ENCODE measurements around the gene KRTAP4-5. TPM values are rescaled to one million over a fixed set of nuclear protein-coding genes. Genes with fewer than 3 reads are reported as not detected.
"Not testable (repeated sequence)": the region's sequence is repeated elsewhere in the genome, so short reads cannot be mapped to it uniquely, and the experiment has no call there.

Gene KRTAP4-5
- total RNA-seq, 1 donor from 2014 or later: not detected

- H3K27me3 Mint-ChIP-seq (ENCODE audit: low read depth, unreplicated experiment): no peaks in the 10 kb centered on the region
- Histone ChIP-seq H3K27ac (ENCODE audit: low read depth, low read length) (peak overlapping the region; percentile 58), H4K20me1 (ENCODE audit: insufficient read depth, low read length) (no peaks in the 10 kb centered on the region), H3K4me2 (ENCODE audit: low read length) (no peak overlapping the region), H3K9me3 (ENCODE audit: insufficient read depth, low read depth, low read length) (peaks cover 3% of the 10 kb centered on the region), H3K4me1 (ENCODE audit: insufficient read depth, low read length) (no peaks in the 10 kb centered on the region), H3K36me3 (ENCODE audit: insufficient read depth, low read length) (no peaks in the 10 kb centered on the region), H3K9ac (ENCODE audit: low read length) (no peak overlapping the region), H3K27me3 (ENCODE audit: insufficient read depth, low read length) (no peaks in the 10 kb centered on the region), H3K79me2 (ENCODE audit: insufficient read depth, low read length) (no peaks in the 10 kb centered on the region), H3K4me3 (ENCODE audit: insufficient read depth, low read depth, low read length) (no peak overlapping the region), H2AFZ (ENCODE audit: low read depth, low read length) (no peak overlapping the region)
- no peak for TF ChIP-seq CTCF (IDR thresholded peaks at IDR 0.05; ENCODE audit: insufficient read depth, low read depth, low read length)
- no peak for TF ChIP-seq EZH2 (IDR thresholded peaks at IDR 0.05; ENCODE audit: insufficient read depth, low read length)
- no peaks in the 10 kb centered on the region for H3K36me3 Mint-ChIP-seq (ENCODE audit: low read depth, unreplicated experiment)
- peaks cover 14% of the 10 kb centered on the region for H3K4me1 Mint-ChIP-seq (ENCODE audit: low read depth, unreplicated experiment)
- H3K4me3 Mint-ChIP-seq (ENCODE audit: unreplicated experiment): no peak overlapping the region
- DNase-seq (ENCODE audit: low read depth) (no peak), FAIRE-seq (no peak)
- peak overlapping the region; percentile 49 for H3K27ac Mint-ChIP-seq (ENCODE audit: unreplicated experiment)
- peaks cover 10% of the 10 kb centered on the region for H3K9me3 Mint-ChIP-seq (ENCODE audit: unreplicated experiment)
Measured at GRCh38 chr17:41141361-41141760, 8.3 kb downstream of the KRTAP4-5 start.

GRCh38 chr17:41140360-41141131, 9.1 kb downstream of the KRTAP4-5 start, which contains the start of gene KRTAP4-6:
TSS of gene KRTAP4-6 (minus strand) at chr17:41140544. CDS start at chr17:41140487, 57 bp downstream.
- FAIRE-seq: peak; percentile 87
- H3K9ac ChIP-seq (ENCODE audit: low read length): no peak within 1 kb of the TSS

GRCh38 chr17:41139865-41140264, 9.8 kb downstream of the KRTAP4-5 start:
- FAIRE-seq; H3K4me2 ChIP-seq (ENCODE audit: low read length); H3K4me3 Mint-ChIP-seq (ENCODE audit: unreplicated experiment); H2AFZ ChIP-seq (ENCODE audit: low read depth, low read length); H3K27ac Mint-ChIP-seq (ENCODE audit: unreplicated experiment); H3K4me3 ChIP-seq (ENCODE audit: insufficient read depth, low read depth, low read length); H3K4me1 ChIP-seq (ENCODE audit: insufficient read depth, low read length); H3K9ac ChIP-seq (ENCODE audit: low read length); DNase-seq (ENCODE audit: low read depth); H3K36me3 ChIP-seq (ENCODE audit: insufficient read depth, low read length); H3K27me3 ChIP-seq (ENCODE audit: insufficient read depth, low read length); H3K9me3 ChIP-seq (ENCODE audit: insufficient read depth, low read depth, low read length); H3K36me3 Mint-ChIP-seq (ENCODE audit: low read depth, unreplicated experiment); H3K27me3 Mint-ChIP-seq (ENCODE audit: low read depth, unreplicated experiment); H4K20me1 ChIP-seq (ENCODE audit: insufficient read depth, low read length); H3K79me2 ChIP-seq (ENCODE audit: insufficient read depth, low read length): not testable (repeated sequence)
- peak overlapping the region; percentile 58 for H3K27ac ChIP-seq (ENCODE audit: low read depth, low read length)
- Mint-ChIP-seq H3K4me1 (ENCODE audit: low read depth, unreplicated experiment) (peaks cover 14% of the 10 kb centered on the region), H3K9me3 (ENCODE audit: unreplicated experiment) (peaks cover 10% of the 10 kb centered on the region)

More at GRCh38 chr17:41140360-41141131, 9.1 kb downstream of the KRTAP4-5 start, which contains the start of gene KRTAP4-6:
- Histone ChIP-seq H3K9me3 (ENCODE audit: insufficient read depth, low read depth, low read length) (peaks cover 3% of the 10 kb centered on the region), H2AFZ (ENCODE audit: low read depth, low read length) (no peak within 1 kb of the TSS), H3K36me3 (ENCODE audit: insufficient read depth, low read length) (no peaks in the 10 kb centered on the region), H3K4me1 (ENCODE audit: insufficient read depth, low read length) (no peaks in the 10 kb centered on the region), H3K27me3 (ENCODE audit: insufficient read depth, low read length) (no peaks in the 10 kb centered on the region), H3K4me2 (ENCODE audit: low read length) (no peak within 1 kb of the TSS), H3K27ac (ENCODE audit: low read depth, low read length) (peak within 1 kb of the TSS; percentile 58), H3K79me2 (ENCODE audit: insufficient read depth, low read length) (no peaks in the 10 kb centered on the region), H4K20me1 (ENCODE audit: insufficient read depth, low read length) (no peaks in the 10 kb centered on the region), H3K4me3 (ENCODE audit: insufficient read depth, low read depth, low read length) (no peak within 1 kb of the TSS)
- Mint-ChIP-seq H3K27ac (ENCODE audit: unreplicated experiment) (peak within 1 kb of the TSS; percentile 83), H3K27me3 (ENCODE audit: low read depth, unreplicated experiment) (no peaks in the 10 kb centered on the region), H3K4me1 (ENCODE audit: low read depth, unreplicated experiment) (peaks cover 14% of the 10 kb centered on the region), H3K36me3 (ENCODE audit: low read depth, unreplicated experiment) (no peaks in the 10 kb centered on the region), H3K9me3 (ENCODE audit: unreplicated experiment) (peaks cover 10% of the 10 kb centered on the region), H3K4me3 (ENCODE audit: unreplicated experiment) (no peak within 1 kb of the TSS)
- peak; percentile 81 for DNase-seq (ENCODE audit: low read depth)
- no peak for TF ChIP-seq CTCF (IDR thresholded peaks at IDR 0.05; ENCODE audit: insufficient read depth, low read depth, low read length)
- no peak for TF ChIP-seq EZH2 (IDR thresholded peaks at IDR 0.05; ENCODE audit: insufficient read depth, low read length)
